ELF-1 (cell line): ENCODE data around the gene TAF3.
"Not testable (repeated sequence)": the region's sequence is repeated elsewhere in the genome, so short reads cannot be mapped to it uniquely, and the experiment has no call there.

Experiments
- DNase-seq: peaks from one replicate; pipeline ENCODE4 v3.0.0-alpha.2; 2016; ENCODE audit warnings: low read depth, low spot score

The TAF3 gene, protein sequence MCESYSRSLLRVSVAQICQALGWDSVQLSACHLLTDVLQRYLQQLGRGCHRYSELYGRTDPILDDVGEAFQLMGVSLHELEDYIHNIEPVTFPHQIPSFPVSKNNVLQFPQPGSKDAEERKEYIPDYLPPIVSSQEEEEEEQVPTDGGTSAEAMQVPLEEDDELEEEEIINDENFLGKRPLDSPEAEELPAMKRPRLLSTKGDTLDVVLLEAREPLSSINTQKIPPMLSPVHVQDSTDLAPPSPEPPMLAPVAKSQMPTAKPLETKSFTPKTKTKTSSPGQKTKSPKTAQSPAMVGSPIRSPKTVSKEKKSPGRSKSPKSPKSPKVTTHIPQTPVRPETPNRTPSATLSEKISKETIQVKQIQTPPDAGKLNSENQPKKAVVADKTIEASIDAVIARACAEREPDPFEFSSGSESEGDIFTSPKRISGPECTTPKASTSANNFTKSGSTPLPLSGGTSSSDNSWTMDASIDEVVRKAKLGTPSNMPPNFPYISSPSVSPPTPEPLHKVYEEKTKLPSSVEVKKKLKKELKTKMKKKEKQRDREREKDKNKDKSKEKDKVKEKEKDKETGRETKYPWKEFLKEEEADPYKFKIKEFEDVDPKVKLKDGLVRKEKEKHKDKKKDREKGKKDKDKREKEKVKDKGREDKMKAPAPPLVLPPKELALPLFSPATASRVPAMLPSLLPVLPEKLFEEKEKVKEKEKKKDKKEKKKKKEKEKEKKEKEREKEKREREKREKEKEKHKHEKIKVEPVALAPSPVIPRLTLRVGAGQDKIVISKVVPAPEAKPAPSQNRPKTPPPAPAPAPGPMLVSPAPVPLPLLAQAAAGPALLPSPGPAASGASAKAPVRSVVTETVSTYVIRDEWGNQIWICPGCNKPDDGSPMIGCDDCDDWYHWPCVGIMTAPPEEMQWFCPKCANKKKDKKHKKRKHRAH

DNA sequence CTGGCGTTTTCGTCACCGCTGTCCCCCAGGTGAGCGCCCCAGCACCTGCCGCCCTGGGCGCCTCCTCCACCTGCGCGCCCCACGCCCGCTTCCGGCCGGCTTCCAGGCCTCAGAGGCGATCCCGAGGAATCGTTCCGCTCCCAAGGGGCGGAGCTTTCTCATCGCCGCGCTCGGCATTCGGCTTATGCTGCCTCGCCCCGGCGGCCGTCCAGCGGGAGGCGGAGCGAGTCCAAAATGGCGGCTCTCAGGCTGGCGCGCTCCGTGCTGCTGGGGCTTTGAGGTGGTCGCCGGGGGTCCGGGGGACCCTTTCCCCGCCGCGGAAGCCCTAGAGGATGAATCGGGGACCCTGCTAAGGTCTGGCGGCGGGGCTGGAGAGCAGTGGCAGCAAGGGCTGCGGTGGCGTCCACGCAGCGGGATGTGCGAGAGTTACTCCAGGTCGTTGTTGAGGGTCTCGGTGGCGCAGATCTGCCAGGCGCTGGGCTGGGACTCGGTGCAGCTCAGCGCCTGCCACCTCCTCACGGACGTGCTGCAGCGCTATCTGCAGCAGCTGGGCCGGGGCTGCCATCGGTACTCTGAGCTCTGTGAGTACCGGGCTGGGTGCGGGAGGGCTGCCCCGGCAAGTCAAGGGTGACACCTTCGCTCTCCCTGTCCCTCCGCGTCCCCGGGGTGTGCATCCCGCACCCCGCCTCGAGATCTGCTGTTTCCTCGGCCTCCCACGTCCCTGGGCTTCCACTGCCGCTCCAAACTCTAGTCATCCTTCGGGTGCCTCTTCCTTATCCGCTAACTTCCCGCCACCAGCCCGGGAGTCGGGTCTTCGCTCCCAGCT is at the start of gene TAF3:
Gene TAF3 (plus strand): TSS at position 211 of the 826 bp plus-strand sequence. CDS start 205 bp downstream, at position 416.
- DNase-seq, result peak; percentile 92

DNA sequence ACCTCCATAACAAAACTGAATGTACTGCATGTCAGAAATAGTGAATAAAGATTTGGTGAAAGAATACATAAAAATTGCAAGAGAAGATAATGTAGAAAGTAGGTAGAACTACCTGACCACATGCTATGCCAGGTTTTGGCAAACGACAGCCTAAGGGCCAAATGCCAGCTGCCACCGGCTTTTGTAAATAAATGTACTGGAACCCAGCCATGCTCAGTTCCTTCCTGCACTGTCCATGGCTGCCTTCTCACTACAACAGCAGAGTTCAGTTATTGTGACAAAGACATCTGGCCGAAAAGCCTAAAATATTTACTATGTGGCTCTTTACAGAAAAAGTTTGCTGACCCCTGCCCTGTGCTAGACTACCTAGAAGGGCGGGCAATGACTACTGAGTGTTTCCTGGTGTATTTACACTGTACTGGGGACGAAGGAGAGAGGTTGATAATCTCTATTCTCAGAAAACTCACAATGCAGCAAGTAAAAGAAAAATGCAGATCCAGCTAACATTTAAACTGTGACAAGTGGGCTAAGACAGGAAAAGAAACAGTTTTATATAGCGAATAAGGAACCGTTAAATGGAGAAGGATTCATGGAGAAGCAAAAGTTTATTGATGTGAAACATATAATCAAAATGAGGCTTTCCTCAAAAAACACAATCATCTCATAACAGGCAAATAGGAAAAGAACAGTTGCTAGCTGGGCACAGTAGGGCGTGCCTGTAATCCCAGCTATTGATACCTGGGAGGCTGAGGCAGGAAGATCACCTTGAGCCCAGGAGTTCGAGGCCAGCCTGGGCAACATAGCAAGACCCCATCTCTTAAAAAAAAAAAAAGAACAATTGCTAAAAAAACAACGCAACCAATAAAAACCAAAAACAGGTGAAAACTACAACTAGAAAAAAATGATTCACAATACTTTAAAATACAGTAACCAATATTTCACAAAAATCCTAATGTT is 44.2 kb upstream of the TAF3 start:
- DNase-seq, result no peak

DNA sequence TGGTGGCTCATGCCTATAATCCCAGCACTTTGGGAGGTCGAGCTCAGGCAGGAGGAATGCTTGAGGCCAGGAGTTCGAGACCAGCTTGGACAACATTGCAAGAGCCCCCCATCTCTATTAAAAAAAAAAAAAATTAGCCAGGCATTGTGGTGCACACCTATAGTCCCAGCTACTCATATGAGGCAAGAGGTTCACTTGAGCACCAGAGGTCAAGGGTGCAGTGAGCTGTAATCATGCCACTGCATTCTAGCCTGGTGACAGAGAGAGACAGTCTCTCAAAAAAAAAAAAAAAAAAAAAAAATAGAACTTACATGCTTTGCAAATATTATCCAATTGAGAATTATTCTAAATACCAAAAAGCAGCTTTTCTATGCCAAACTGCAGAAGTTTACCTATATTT is 41.5 kb upstream of the TAF3 start:
- DNase-seq, result no peak

DNA sequence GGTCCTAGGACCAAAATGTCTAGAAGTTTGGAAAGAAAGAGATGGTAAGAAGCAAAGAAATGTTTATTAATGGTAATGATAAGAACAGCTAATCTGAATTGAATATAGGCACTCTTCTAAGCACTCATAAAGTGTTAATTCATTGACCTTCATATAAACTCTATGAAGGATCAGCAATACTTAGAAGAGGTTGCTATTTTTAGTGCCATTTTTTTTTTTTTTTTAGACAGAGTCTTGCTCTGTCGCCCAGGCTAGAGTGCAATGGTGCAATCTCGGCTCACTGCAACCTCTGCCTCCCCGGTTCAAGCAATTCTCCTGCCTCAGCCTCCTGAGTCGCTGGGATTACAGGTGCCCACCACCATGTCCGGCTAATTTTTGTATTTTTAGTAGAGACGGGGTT is 36.1 kb upstream of the TAF3 start:
- not testable (repeated sequence) for DNase-seq

DNA sequence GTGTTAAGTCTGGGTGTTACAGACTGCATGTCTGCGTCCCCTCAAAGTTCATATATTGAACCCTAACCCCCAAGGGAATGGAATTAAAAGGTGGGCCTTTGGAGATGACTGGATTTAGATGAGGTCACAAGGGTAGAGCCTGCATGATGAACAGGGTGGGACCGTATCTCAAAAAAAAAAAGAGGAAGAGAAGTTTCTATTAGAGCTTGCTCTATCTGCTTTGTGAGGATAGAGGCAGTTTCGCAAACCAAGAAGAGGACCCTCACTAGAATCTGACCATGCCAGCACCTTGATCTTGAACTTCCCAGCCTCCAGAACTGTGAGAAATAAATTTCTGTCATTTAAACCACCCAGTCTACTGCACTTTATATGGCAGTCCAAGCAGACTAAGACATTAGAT is 31.9 kb upstream of the TAF3 start:
- DNase-seq, result no peak

DNA sequence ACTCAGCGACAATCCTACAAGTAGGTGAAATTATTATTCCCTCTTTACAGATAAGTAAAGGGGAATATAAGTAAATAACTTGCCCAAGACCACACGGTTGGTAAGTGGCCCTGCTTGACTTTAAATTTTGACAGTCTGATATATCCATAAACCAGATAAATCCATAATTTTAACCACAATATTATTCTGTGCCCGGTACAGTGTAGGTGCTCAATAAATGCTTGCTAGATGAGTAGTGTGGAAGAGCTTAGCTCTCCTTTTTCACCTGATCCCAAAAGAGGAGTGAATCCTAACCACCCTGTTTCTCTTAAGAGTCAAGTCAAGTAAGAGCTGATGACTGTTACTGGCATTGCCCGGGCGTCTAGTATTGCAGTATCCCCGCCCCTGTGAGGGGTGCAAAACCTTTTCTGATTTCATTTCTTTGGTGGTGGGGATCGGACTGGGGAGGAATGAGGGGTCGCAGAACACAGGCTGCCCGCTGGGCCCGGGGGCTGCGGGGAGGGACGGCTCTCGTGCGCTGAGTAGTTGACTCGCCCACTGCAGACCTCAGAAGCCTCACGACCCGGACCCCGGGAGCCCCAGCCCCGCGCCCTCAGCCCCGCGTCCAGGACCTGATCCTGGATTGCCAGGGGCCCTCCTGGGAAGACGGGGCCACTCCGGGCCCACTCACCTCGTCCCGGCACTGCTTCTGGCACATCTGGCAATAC is 31.0 kb upstream of the TAF3 start:
- DNase-seq, result no peak

DNA sequence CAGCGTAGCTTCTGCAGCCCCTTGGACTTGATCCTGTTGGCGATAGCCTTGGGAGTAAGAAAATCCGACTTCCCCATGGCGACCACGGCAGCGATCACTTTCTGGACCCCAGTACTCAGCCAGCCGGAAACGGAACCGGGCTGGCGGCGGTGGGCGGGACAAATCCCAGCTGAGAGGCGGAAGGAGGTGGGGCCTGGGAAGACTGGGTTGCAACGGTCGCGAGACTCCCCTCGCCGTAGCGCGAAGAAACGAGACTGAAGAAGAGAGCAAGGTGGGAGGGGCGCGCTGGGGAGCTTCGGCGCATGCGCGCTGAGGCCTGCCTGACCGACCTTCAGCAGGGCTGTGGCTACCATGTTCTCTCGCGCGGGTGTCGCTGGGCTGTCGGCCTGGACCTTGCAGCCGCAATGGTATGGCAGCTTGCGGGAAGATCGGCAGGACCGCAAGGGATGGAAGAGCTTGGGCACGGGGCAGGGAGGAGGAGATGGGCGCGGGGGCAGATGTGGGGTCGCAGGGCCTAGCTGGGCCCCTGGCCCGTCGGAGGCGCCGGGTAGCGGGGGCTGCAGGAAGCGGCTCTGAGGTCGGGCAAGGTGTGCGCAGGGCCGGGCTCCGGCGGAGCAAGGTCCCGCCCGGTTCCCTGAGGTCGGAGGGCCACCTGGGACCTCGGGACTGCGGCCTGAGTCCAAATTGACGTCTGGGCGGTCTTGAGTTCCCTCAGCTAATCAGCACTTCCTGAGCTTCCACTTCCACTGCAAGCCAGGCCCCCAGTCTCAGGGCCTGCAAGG is 30.3 kb upstream of the TAF3 start, which contains the start of the genes ATP5F1C and KIN:
Gene ATP5F1C (plus strand): TSS at position 321 of the 782 bp plus-strand sequence. CDS start 31 bp downstream, at position 352.
Gene KIN (minus strand): TSS at position 137 of the 782 bp plus-strand sequence. CDS start 60 bp downstream, at position 77.
- DNase-seq, result peak; percentile 98

DNA sequence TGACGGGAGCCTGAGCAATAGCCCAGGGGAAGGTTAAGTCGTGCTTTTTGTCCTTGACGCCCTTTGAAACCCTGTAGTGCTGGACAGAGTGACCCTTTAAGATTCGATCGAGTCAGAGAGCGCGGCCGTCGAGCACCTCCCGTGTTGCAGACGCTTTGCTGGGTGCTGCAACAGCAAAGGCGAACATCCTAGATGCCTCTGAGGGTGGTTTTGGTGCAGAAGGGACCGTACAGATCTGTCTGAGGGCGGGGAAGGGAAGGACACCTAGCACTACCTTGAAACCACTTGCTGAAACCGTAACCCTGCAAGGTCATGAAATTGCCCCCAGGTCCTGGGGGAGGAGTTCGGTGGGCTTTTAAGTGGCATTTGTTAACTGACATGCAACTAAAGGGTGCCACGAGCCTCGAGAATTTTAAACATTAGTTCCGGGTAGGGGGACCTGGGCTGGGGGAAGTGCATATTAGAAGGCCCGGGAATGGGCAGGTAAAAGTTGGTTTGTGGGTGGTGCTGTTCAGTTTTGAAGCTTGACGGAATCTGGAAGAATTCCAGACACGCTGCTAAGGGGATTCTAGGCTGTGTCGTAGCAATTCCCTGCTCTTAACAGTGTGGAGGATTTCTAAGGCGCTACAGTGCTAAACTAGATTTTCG is 29.5 kb upstream of the TAF3 start:
- DNase-seq, result peak; percentile 49

DNA sequence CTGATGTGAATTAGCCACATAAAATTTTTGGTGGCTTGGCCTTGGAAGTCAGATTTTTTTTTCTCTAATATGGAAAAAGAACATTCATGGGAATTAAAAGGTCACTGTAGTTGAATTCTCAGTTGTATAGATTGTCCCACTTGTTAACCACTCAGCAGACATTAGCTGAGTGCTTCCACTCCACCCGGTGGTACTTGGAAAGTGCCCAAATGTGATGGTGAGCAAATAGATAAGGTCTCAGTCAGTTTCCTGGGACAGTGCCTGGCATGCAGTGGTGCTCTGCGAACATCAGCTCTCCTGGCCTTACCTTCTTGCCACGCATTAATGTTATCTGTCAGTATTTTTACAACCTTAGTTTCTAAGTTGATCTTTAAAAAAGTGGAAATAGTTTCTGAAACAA is 28.9 kb upstream of the TAF3 start:
- DNase-seq, result no peak

DNA sequence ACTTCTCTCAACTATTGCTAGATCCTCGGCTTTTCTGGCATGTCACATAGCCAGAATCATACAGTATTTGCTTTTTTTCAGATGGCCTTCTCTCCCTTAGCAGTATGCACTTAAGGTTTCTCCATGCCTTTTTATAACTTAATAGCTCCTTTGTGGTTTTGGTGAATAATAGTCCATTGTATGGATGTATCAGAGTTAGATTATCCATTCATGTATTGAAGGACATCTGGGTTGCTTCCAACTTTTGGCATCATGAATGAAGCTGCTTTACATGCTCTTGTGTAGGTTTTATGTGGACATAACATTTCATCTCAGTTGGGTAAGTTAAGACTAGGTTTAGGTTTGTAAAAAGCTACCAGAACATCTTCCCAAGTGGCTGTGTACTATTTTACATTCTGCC is 25.8 kb upstream of the TAF3 start:
- no peak for DNase-seq

DNA sequence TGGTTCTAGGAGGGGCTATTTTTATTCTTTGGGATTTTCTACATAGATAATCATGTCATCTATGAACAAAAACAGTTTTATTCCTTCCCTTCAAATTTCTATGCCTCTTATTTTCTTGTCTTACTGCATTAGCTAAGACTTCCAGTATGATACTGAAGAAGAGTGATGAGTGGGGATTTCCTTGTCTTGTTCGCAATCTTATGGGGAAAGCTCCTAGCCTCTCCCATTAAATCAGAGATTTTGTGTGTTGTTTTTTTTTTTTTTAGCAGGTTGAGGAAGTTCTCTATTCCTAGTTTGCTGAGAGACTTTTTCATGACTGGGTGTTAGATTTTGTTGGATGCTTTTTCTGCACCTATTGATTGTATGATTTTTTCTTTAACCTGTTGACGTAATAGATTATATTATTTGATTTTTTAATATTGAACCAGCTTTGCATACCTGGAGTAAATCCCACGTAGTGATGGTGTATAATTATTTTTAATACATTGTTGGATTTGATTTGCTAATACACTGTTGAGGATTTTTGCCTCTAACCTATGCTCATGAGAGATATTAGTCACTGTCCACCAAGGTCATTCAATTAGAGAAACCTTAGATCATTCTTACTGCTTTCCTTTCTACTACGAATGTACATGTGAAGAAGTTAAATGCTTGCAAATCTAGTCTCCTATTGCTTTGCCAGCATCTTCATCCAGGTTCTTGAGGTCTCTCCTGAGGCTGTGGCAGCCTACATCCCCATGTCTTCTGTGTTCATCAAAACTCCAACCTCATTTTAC is 23.9 kb upstream of the TAF3 start:
- DNase-seq, result no peak

DNA sequence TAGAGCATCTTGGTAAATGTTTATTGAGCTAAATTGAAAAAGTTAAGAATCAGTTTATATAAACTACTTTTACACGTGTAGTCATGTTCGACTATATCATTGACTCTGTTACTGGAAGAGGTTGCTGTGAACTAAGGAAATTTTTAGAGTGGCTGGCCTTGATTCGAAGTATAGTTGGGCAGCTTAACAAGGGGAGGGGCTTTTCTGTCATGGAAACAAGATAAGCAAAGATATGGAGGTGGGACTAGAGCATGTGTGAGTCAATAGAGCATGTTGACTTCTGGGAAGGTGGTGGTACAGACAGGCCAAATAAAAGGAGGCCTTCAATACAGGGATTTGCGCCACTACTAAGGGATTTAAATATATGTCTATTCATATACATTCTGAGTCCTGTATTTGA is 22.7 kb upstream of the TAF3 start:
- DNase-seq, result peak; percentile 23

DNA sequence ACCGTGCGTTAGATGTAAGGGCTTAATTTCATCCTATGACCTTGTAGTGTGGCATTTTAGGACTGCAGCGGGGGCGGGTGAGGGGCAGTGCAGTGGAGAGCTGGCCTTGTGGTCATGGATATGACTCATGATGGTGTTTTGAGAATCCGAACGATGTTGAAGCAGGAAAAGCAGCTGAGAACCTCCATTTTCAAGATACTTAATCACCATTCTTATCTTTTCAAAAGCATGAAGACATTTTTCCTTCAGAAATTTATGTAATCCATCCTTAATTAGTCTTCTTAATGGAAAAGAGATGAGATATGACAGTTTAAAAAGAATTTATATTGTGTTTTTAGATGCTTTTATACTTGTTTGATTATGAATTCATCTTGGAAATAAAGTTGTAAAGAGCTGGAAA is 20.7 kb upstream of the TAF3 start:
- DNase-seq, result peak; percentile 10

DNA sequence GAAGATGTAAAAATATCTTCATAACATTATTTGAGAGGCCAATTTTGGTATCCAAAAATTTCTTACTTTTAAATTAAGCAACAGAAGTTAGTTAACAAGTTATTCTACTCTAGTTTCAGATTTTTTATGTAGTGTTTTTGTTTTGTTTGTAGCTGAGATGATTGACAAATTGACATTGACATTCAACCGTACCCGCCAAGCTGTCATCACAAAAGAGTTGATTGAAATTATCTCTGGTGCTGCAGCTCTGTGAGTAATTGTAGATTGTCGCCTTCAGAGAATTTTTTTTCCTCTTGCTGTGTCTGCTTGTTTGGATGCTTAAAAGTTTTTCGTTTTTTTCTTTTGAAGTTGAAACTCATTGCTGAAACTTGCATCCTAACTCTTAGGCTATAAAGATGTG is 15.7 kb upstream of the TAF3 start:
- DNase-seq, result no peak

DNA sequence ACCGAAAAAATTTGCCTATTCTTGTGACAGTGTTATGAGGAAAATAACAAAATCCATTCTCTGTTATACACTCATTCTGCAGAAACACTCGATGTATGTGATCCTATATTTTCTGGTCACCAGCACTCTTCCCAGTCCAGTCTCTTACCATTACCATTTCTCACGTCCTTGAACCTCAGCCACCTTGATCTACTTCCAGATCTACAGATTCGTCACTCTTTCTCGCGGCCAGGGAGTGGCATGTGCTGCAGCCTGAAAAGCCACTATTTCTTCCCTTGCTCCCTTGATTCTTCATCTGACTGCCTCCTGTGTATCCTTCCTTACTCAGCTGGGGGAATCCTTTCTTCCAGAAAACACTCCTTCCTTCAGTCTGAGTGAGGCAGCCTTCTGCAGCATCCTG is 14.1 kb upstream of the TAF3 start:
- no peak for DNase-seq

DNA sequence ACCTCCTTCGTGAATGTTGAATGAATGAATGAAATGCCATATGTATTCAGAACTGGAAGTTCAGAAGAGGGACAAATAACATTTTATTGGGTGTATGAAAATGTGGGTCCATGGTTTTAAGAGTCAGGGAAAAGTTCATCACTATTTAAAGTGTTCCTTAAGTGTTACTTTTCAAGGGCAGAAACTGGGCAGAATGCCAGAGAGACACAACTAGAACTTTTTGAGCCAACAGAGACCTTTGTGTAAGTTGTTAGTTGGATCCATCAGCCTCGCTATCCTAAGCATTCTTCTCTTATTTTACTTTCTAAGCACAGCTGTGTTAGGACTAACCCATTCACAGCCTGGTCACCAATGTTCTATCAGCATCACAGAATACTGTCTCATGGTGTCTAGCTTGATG is 13.6 kb upstream of the TAF3 start:
- no peak for DNase-seq

DNA sequence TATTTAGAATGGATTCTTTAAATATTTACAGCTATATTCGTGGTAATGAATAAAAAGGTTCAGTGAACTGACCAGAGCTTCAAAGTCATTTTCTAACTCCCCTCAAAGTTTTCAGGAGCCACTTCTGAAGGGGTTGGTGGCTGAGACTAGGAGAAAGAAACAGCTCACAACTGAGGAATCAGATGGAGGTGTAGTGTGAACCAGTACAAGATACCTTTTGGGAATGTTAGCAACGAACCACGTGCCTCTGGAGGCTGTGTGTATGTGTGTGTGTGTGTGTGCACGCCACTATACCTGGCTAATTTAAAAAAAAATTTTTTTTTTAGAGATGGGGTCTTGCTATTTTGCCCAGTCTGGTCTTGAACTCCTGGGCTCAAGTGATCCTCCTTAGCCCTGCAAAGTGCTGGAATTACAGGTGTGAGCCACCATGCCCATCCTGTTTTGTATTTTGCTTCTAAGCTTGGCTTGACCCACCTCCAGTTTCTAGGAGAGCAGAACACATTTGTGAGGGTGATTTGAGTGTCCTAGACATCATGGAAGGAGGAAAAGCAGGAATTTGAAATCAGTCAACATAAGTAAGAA is 9.5 kb upstream of the TAF3 start:
- no peak for DNase-seq
